ENCODE data around the gene TSHR.
A peak's percentile ranks its signal among the peaks of the same experiment; 100 is the strongest.

TSHR gene

GRCh38 chr14:81144824-81145603, 189.6 kb downstream of the TSHR start:
- no peak for DNase-seq

- DNase-seq, result no peak
These were observed 191.9 kb downstream of the TSHR start for GRCh38 chr14:81147140-81147897.

GRCh38 chr14:81148635-81149034, 193.2 kb downstream of the TSHR start:
- DNase-seq, result no peak

- peak; percentile 24 for DNase-seq
These were observed 197.8 kb downstream of the TSHR start for GRCh38 chr14:81153187-81153586.

GRCh38 chr14:81157431-81157830, 202.0 kb downstream of the TSHR start:
- DNase-seq, result no peak

GRCh38 chr14:81161088-81161487, 205.7 kb downstream of the TSHR start:
- DNase-seq, result no peak

GRCh38 chr14:81161749-81162148, 206.3 kb downstream of the TSHR start:
- DNase-seq, result no peak

- DNase-seq, result no peak
These were observed 207.5 kb downstream of the TSHR start for GRCh38 chr14:81162941-81163340.

GRCh38 chr14:81164167-81164774, 208.8 kb downstream of the TSHR start:
- peak; percentile 85 for DNase-seq

- DNase-seq, result no peak
These were observed 209.8 kb downstream of the TSHR start for GRCh38 chr14:81165188-81165587.

- DNase-seq, result no peak
These were observed 210.7 kb downstream of the TSHR start for GRCh38 chr14:81166121-81166520.

GRCh38 chr14:81169267-81169666, 213.8 kb downstream of the TSHR start:
- DNase-seq, result no peak

GRCh38 chr14:81169711-81170103, 214.3 kb downstream of the TSHR start:
- DNase-seq, result no peak

- peak; percentile 89 for DNase-seq
These were observed 214.8 kb downstream of the TSHR start for GRCh38 chr14:81170104-81170828.

GRCh38 chr14:81170829-81171195, 215.4 kb downstream of the TSHR start:
- no peak for DNase-seq

- no peak for DNase-seq
These were observed 216.9 kb downstream of the TSHR start for GRCh38 chr14:81172353-81172752.

- DNase-seq, result no peak
These were observed 217.5 kb downstream of the TSHR start for GRCh38 chr14:81172881-81173280.

GRCh38 chr14:81176241-81176640, 220.8 kb downstream of the TSHR start:
- DNase-seq, result no peak

- DNase-seq, result no peak
These were observed 221.8 kb downstream of the TSHR start for GRCh38 chr14:81177225-81177624.

- DNase-seq, result no peak
These were observed 222.6 kb downstream of the TSHR start for GRCh38 chr14:81178063-81178462.

- DNase-seq, result no peak
These were observed 224.2 kb downstream of the TSHR start for GRCh38 chr14:81179631-81180030.

GRCh38 chr14:81187832-81188522, 232.6 kb downstream of the TSHR start:
- DNase-seq, result no peak

- DNase-seq, result no peak
These were observed 237.2 kb downstream of the TSHR start for GRCh38 chr14:81192594-81192993.
